Tongue (tissue), 2 donors: ENCODE results near the gene TCP11L2. TPM values are rescaled to one million over a fixed set of nuclear protein-coding genes. Genes with fewer than 3 reads are reported as not detected.
A peak's percentile ranks its signal among the peaks of the same experiment; 100 is the strongest.

Experiments used
- DNase-seq: peaks from one replicate; pipeline ENCODE4 v3.0.0-alpha.2; 2015
- total RNA-seq: library from RNA; depleted of rRNA; stranded (reverse); fragments of >200 nt; gene quantifications from one replicate; pipeline ENCODE4 v1.2.3, GENCODE V29; 2014

The TCP11L2 gene
- total RNA-seq: 89.7 TPM

DNA sequence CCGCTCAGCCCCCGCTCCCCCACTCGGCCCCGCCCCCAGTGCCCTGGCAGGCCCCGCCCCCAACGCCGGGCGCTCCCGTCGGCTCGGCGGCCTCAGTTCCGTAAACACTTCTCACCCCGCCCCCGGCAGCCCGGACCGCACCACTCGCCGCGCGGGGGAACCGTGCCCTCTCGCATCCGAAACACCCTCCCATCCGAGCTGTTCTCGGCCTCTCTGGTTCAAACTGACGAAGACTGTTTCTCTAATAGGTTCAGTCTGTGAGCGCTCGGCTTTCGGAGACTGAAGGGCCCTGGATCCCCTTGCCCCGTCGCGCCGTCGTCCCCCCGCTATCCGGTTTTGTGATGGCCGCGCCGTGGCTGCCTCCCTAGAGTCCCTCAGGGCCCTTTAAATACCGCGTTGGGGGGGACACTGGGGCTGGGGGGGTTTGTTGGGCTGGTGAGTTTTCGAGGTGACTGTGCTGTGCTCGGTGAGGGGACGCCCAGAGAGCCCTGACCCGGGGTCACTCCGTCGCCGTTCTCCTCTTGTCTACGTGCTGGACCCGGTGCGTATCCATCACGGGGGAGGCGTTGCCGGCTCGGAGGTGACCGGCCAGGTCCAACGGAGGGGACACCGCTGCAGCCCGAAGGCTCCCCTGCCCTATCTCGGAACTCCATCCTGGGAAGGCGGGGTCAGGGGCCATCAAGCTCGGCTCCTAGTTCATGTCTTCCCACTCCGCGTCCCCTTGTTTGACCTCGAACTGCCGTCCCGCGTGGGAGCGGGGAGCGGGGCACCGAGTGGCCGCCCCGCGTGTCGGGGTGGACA lies at the start of gene TCP11L2:
TSS of gene TCP11L2 (plus strand) at position 333 of the 801 bp plus-strand sequence. CDS start 8,343 bp downstream, outside the sequence.
- peak; percentile 92 for DNase-seq

- no peak for DNase-seq
Measured at GRCh38 chr12:106254724-106255123, 47.8 kb upstream of the TCP11L2 start.

DNA sequence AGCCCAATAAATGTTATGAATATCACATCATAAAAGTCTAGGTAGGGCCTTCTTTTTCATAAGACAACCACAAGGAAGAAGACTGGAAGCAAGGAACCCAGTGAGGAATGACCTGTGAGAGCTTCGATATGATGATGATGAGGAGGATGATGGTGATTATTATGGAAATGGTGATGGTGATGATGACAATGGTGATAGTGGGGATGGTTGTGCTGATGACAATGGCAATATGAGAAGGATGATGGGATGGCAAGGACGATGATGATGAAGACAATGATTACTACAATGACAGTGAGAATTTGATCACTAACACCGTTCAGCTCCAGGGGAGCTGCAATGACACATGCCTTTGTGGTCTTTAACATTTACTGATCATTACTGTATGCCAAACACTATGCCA lies 47.0 kb upstream of the TCP11L2 start:
- no peak for DNase-seq

- DNase-seq: no peak
Measured at GRCh38 chr12:106255952-106256351, 46.6 kb upstream of the TCP11L2 start.

- no peak for DNase-seq
Measured at GRCh38 chr12:106256524-106256923, 46.0 kb upstream of the TCP11L2 start.

GRCh38 chr12:106258226-106258625 lies 44.3 kb upstream of the TCP11L2 start:
- DNase-seq: no peak

DNA sequence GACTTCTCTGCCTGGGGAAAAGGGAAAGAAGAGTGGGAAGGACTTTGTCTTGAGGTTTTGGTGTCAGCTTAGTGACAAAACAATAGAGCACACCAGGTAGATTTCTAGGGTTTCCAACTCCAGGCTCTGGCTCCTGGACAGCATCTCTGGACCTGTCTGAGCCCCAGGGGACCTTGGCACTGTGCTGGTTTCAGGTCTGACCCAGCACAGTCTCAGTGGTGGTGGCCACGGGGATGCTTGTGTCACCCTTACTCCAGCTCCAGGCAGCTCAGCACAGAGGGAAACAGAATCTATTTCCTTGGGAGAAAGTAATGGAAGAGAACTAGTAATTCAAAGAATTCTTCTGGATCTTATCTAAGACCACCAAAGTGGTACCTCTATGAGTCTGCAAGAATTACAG lies 43.6 kb upstream of the TCP11L2 start:
- DNase-seq: no peak

- no peak for DNase-seq
Measured at GRCh38 chr12:106265116-106265515, 37.4 kb upstream of the TCP11L2 start.

DNA sequence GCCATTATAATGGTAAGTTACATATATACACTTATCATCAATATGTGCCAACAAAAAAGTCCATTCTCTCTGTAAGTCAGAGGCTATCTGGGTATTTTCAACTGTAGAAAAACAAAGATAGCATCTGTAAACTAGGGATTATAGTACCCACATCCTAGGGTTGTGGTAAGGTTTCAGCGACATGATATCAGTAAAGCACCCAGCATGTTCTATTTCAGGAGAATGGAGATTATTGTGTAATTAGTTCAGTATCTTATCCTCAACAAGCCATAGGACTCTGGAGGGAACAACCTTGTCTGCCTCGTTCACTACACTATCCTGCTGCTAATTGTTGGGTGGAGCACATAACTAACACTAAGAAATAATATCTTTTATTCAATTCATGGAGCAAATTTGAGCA lies 35.0 kb upstream of the TCP11L2 start:
- DNase-seq: no peak

- DNase-seq: no peak
Measured at GRCh38 chr12:106269150-106269771, 33.3 kb upstream of the TCP11L2 start.

GRCh38 chr12:106271575-106272505 lies 30.7 kb upstream of the TCP11L2 start:
- no peak for DNase-seq

DNA sequence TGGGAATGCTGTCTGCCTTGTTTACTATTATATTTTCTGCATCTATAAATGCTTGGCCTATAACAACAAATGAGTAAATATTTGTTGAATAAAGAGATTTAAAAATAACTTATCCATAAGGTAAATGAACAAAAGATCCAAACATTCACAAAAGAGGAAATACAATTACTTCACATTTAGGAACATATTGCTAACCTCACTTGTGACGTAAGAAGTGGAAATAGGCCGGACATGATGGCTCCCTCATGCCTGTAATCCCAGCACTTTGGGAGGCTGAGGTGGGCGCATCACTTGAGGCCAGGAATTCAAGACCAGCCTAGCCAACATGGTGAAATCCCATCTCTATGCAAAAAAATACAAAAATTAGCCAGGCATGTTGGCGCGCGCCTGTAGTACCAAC lies 29.0 kb upstream of the TCP11L2 start:
- no peak for DNase-seq

DNA sequence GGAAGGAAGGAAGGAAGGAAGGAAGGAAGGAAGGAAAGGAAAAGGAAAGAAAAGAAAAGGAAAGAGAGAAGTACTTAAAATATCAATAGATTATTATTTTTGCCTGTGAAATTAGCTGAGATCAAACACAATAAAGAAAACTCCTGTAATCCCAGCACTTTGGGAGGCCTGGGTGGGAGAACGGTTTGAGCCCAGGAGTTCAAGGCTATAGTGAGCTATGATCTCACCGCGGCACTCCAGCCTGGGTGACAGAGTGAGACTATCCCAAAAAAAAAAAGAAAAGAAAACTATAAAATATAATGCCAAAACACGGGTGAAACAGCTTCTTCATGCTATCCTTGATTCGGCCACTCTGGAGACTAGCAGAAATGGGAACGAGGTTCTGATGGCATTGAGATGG lies 28.5 kb upstream of the TCP11L2 start:
- no peak for DNase-seq

GRCh38 chr12:106274575-106275121 lies 27.9 kb upstream of the TCP11L2 start:
- no peak for DNase-seq

DNA sequence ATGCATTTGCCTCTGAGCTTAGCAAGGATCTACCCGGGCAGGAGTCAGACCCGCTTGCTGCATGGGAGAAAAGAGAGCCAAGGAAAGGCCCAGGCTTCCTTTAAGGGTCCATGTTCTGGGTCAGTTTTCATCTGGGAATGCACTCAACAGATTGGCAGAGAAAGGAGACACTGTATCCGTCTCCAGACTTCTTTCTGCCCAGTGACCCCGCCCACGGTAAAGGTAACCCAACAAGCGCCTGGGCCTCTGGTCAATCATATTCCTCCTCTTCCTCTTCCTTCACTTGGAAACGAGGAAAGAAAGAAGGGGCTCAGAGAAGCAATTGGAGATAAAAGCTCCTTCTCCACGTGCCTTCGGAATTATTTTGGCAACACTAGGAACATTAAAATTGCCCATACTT lies 27.1 kb upstream of the TCP11L2 start:
- DNase-seq: no peak

DNA sequence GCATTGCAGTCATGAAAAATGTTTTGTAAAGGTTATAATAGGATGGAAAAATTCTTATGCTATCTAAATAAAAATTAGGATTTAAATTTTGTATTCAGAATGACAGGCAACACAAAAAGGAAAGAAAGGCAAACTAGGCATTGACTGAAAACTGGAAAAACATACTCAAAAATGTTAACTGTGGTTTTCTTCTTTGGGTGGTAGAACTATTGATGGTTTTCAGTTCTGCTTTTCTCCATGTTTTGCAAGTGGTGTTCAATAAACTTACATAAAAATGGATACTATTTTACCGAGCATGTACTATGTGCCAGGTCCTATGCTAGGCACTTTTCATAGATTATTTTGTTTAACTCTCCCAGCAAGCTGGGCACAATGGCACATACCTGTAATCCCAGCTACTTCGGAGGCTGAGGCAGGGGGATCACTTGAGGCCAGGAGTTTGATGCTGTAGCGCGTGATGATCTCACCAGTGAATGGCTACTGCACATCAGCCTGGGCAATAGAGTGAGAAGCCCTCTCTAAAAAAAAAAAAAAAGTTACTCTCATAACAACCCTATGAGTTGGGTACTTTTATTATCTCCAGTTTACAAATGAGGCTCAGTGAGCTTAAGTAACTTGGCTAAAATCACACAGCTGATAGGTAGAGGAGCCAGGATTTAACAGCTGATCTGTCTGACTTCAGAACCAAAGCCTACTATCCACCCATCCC lies 26.3 kb upstream of the TCP11L2 start:
- DNase-seq: no peak

GRCh38 chr12:106280106-106280505 lies 22.4 kb upstream of the TCP11L2 start:
- DNase-seq: no peak

DNA sequence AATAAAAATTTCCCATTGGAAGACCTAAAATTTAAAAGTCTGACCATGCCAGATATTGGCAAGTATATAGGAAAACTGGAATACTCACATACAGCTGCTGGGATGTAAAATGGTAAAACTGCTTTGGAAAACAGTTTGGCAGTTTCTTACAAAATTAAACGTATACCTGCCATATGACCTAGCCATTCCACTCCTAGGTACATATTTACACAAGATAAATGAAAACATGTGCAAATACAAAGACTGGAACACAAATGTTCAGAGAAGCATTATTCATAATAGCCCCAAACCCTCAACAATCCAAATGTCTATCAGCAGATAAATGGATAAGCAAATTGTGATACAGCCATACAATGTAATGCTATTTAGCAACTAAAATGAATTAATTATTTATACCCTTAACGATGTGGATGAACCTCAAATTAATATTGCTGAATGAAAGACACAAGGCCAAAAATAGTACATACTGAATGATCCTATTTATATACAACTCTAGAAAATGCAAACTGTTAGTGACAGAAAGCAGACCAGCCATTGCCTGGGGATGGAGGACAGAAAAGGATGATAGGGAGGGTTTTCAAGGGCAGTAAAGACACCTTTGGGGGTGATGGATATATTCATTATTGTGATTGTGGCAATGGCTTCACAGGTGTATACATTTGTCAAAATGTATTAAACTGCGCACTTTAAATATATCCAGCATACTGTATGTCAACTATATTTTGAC lies 21.3 kb upstream of the TCP11L2 start:
- DNase-seq: no peak

GRCh38 chr12:106281804-106282203 lies 20.7 kb upstream of the TCP11L2 start:
- no peak for DNase-seq

DNA sequence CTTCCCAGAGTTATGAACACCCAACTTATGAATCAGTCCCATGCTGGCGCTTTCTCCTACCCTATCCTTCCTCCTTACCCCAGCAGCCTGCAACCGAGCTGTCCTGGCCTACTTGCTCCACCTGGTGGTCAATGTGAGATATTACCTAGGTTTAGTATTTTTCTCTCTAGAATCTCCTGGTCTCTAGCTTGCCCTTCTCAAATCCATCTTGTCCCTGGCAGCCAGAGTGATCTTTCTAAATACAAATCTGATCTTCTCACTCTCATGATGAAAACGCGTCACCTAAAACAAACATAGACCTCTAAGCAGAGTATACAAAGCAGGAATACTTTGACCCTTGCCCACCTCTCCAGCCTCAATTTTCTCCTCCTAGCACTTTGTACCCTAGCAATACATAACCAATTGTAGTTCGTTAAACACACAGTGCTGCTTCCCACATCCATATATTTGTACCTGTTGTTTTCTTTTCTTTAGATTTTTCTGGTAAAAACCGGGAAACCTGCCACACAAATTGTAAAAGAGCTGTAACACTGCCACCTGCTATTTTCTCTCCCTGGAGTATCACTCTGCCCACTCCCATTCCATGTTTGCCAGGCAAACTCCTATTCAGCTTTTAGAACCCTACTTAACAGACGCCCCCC lies 20.0 kb upstream of the TCP11L2 start:
- DNase-seq: peak; percentile 41
